Gastrocnemius medialis (tissue), 4 donors: ENCODE results near the gene RALGAPA2.

Source experiments
- POLR2A ChIP-seq, 2 donors: fragments of 450-650 bp; IDR thresholded peaks; one replicate each; pipeline ENCODE4 v1.6.1; 2017; ENCODE audit warnings: antibody characterized with exemption in 2 of 2, mild to moderate bottlenecking in 2 of 2, moderate library complexity in 2 of 2
- TF ChIP-seq, protein P1 (sequence below), 5 experiments: fragments of 450-650 bp in 3 of 5; fragments of 200-600 bp in 2 of 5; sonication (generic) in 2 of 5; IDR thresholded peaks in 4 of 5; conservative IDR thresholded peaks in 1 of 5; 1 replicate in 4 of 5; 2 replicates in 1 of 5; pipeline ENCODE4 v1.5.1; 2016 to 2019; ENCODE audit warnings: antibody characterized with exemption in 5 of 5, mild to moderate bottlenecking in 3 of 5, moderate library complexity in 3 of 5

DNA sequence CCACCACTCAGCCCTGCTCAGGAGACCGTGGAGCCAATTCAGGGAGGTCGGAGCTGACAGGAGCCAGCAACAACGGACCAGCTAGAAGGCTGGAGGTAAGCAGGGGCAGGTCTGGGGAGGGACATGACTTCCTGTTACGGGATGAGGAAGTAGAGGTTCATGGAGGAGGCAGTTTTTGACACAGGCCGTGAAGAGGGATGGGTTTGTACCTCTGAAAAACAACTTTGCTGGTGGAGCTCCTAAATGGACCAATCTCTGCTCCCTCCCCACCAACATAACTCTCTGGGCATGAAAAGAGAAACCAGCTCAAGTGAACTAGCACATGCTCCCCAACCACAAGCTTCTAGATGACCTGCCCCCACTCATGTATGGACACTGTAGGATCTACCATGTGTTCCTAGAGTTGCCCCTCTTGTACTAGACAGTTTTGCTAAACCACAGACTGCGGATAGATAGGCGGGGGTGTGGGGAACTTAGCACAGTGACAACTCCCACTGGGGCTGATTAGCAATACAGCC lies 31.4 kb downstream of the RALGAPA2 start:
- TF ChIP-seq, protein P1, sequence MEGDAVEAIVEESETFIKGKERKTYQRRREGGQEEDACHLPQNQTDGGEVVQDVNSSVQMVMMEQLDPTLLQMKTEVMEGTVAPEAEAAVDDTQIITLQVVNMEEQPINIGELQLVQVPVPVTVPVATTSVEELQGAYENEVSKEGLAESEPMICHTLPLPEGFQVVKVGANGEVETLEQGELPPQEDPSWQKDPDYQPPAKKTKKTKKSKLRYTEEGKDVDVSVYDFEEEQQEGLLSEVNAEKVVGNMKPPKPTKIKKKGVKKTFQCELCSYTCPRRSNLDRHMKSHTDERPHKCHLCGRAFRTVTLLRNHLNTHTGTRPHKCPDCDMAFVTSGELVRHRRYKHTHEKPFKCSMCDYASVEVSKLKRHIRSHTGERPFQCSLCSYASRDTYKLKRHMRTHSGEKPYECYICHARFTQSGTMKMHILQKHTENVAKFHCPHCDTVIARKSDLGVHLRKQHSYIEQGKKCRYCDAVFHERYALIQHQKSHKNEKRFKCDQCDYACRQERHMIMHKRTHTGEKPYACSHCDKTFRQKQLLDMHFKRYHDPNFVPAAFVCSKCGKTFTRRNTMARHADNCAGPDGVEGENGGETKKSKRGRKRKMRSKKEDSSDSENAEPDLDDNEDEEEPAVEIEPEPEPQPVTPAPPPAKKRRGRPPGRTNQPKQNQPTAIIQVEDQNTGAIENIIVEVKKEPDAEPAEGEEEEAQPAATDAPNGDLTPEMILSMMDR (IDR thresholded peaks at IDR 0.05 in 4 of 5, conservative IDR thresholded peaks at IDR 0.05 in 1 of 5), result no peak
- no peak for TF ChIP-seq POLR2A (IDR thresholded peaks at IDR 0.05)
